Lower leg skin (tissue), 4 donors: ENCODE measurements around the gene FEZF1. TPM values are rescaled to one million over a fixed set of nuclear protein-coding genes. Genes with fewer than 3 reads are reported as not detected.

Source experiments
- DNase-seq, 2 donors: peaks; one replicate each; pipeline ENCODE4 v3.0.0-alpha.2; 2019; ENCODE audit warnings: low spot score in 2 of 2
- H3K4me3 ChIP-seq: fragments of 200-600 bp; sonication (generic); 2 replicates; pipeline ENCODE4 v1.5.1; 2017; ENCODE audit warnings: mild to moderate bottlenecking, low read depth; ENCODE audit not compliant: poor library complexity, severe bottlenecking
- CTCF ChIP-seq, 3 donors: fragments of 450-650 bp; IDR thresholded peaks; one replicate each; pipeline ENCODE4 v1.5.1; 2016; ENCODE audit warnings: antibody characterized with exemption in 3 of 3, mild to moderate bottlenecking in 3 of 3, moderate library complexity in 2 of 3
- POLR2A ChIP-seq, 2 donors: fragments of 450-650 bp; IDR thresholded peaks; one replicate each; pipeline ENCODE4 v1.6.1; 2016 to 2017; ENCODE audit warnings: antibody characterized with exemption in 2 of 2, mild to moderate bottlenecking in 1 of 2, moderate library complexity in 1 of 2
- WGBS, 2 donors: methylation state at CpG; one replicate each; pipeline ENCODE4 v1.1.5; 2018; 5-methylcytosine and 5-hydroxymethylcytosine counted together
- intact Hi-C: fragments of 100-400 bp; cut with DNase I; formaldehyde crosslinking; loops from one replicate; pipeline ENCODE4 v1.15.0; 2023; ENCODE audit warnings: low total_unique reads
- total RNA-seq, 4 donors: library from RNA; depleted of rRNA; stranded (reverse); fragments of >200 nt; gene quantifications; one replicate each; pipeline ENCODE4 v1.1.0, GENCODE V29; 2016

Gene FEZF1
- total RNA-seq, 4 donors from 2014 or later: not detected

- no peak for DNase-seq
- TF ChIP-seq POLR2A (IDR thresholded peaks at IDR 0.05) (no peak), CTCF (IDR thresholded peaks at IDR 0.05) (no peak)
- 9 to 10% methylated on average over 35 of the region's 35 CpGs for WGBS, 2 donors
- no peak overlapping the region for H3K4me3 ChIP-seq
- intact Hi-C loops: loop anchor here (2.0 kb wide), 1 partner anchor 69 kb away; no protein-coding TSS in a partner anchor
These were observed 2.4 kb downstream of the FEZF1 start for GRCh38 chr7:122301858-122302760.

GRCh38 chr7:122300956-122301833 lies 3.4 kb downstream of the FEZF1 start:
- intact Hi-C loops: no loop called here

GRCh38 chr7:122300211-122300932 lies 4.2 kb downstream of the FEZF1 start:
- no peak for TF ChIP-seq CTCF (IDR thresholded peaks at IDR 0.05)
- 4 to 6% methylated on average over 22 to 43 of the region's 43 CpGs for WGBS, 2 donors
- DNase-seq: no peak
- no peak overlapping the region for H3K4me3 ChIP-seq
- intact Hi-C loops: no loop called here

More at GRCh38 chr7:122300956-122301833, 3.4 kb downstream of the FEZF1 start:
- TF ChIP-seq POLR2A (IDR thresholded peaks at IDR 0.05) (no peak), CTCF (IDR thresholded peaks at IDR 0.05) (no peak)
- WGBS, 2 donors: 19 to 22% methylated on average over 11 of the region's 11 CpGs
- DNase-seq: no peak
- H3K4me3 ChIP-seq: no peak overlapping the region

- WGBS, 2 donors: 12 to 17% methylated on average over 22 to 32 of the region's 32 CpGs
- no peak for TF ChIP-seq CTCF (IDR thresholded peaks at IDR 0.05)
- no peak for TF ChIP-seq POLR2A (IDR thresholded peaks at IDR 0.05)
- DNase-seq: no peak
- H3K4me3 ChIP-seq: no peak overlapping the region
- intact Hi-C loops: no loop called here
These were observed 4.8 kb downstream of the FEZF1 start for GRCh38 chr7:122299624-122300210.

GRCh38 chr7:122298618-122299017 lies 5.9 kb downstream of the FEZF1 start:
- DNase-seq: no peak
- intact Hi-C loops: no loop called here
- TF ChIP-seq CTCF (IDR thresholded peaks at IDR 0.05): no peak
- no peak for TF ChIP-seq POLR2A (IDR thresholded peaks at IDR 0.05)
- WGBS, 2 donors: 51% methylated on average over 2 of the region's 2 CpGs
- no peak overlapping the region for H3K4me3 ChIP-seq
